ENCODE results near the gene LDAF1.
A peak's percentile ranks its signal among the peaks of the same experiment; 100 is the strongest.
"Not testable (repeated sequence)": the region's sequence is repeated elsewhere in the genome, so short reads cannot be mapped to it uniquely, and the experiment has no call there.

The LDAF1 gene

GRCh38 chr16:21158208-21159110, at the start of gene LDAF1:
Gene LDAF1, plus strand, starts transcription at chr16:21158674. Its CDS starts 2,509 bp downstream, at chr16:21161183.
- DNase-seq (ENCODE audit: low read depth in 2 of 2), result peak; percentile 72 to 73

GRCh38 chr16:21115551-21115950, 42.9 kb upstream of the LDAF1 start:
- not testable (repeated sequence) for DNase-seq (ENCODE audit: low read depth in 2 of 2)

- DNase-seq (ENCODE audit: low read depth in 2 of 2), result no peak
Measured at GRCh38 chr16:21116148-21116693, 42.3 kb upstream of the LDAF1 start.

- no peak for DNase-seq (ENCODE audit: low read depth in 2 of 2)
Measured at GRCh38 chr16:21117567-21117966, 40.9 kb upstream of the LDAF1 start.

GRCh38 chr16:21120976-21121520, 37.4 kb upstream of the LDAF1 start:
- no peak for DNase-seq (ENCODE audit: low read depth in 2 of 2)

GRCh38 chr16:21125191-21125590, 33.3 kb upstream of the LDAF1 start:
- DNase-seq (ENCODE audit: low read depth in 2 of 2), result no peak

GRCh38 chr16:21126518-21126917, 32.0 kb upstream of the LDAF1 start:
- DNase-seq (ENCODE audit: low read depth in 2 of 2), result no peak

- DNase-seq (ENCODE audit: low read depth in 2 of 2), result no peak
Measured at GRCh38 chr16:21128991-21129390, 29.5 kb upstream of the LDAF1 start.

GRCh38 chr16:21130811-21131210, 27.7 kb upstream of the LDAF1 start:
- no peak for DNase-seq (ENCODE audit: low read depth in 2 of 2)

GRCh38 chr16:21134053-21134452, 24.4 kb upstream of the LDAF1 start:
- no peak for DNase-seq (ENCODE audit: low read depth in 2 of 2)

GRCh38 chr16:21145738-21146137, 12.7 kb upstream of the LDAF1 start:
- no peak for DNase-seq (ENCODE audit: low read depth in 2 of 2)

- DNase-seq (ENCODE audit: low read depth in 2 of 2), result no peak
Measured at GRCh38 chr16:21150375-21151001, 8.0 kb upstream of the LDAF1 start, which contains the start of gene DNAH3. Gene DNAH3, minus strand, starts transcription at chr16:21150846. Its CDS starts 527 bp downstream, at chr16:21150319.

GRCh38 chr16:21152160-21153030, 6.1 kb upstream of the LDAF1 start:
- not testable (repeated sequence) for DNase-seq (ENCODE audit: low read depth in 2 of 2)

- DNase-seq (ENCODE audit: low read depth in 2 of 2), result not testable (repeated sequence)
Measured at GRCh38 chr16:21153124-21153729, 5.2 kb upstream of the LDAF1 start.

- DNase-seq (ENCODE audit: low read depth in 2 of 2), result not testable (repeated sequence)
Measured at GRCh38 chr16:21156011-21156410, 2.5 kb upstream of the LDAF1 start.

- no peak for DNase-seq (ENCODE audit: low read depth in 2 of 2)
Measured at GRCh38 chr16:21156767-21157467, 1.6 kb upstream of the LDAF1 start.

GRCh38 chr16:21157632-21158031, 842 bp upstream of the LDAF1 start:
- no peak for DNase-seq (ENCODE audit: low read depth in 2 of 2)

- no peak for DNase-seq (ENCODE audit: low read depth in 2 of 2)
Measured at GRCh38 chr16:21159281-21159951, 942 bp downstream of the LDAF1 start.

- DNase-seq (ENCODE audit: low read depth in 2 of 2), result no peak
Measured at GRCh38 chr16:21160276-21160675, 1.8 kb downstream of the LDAF1 start.

GRCh38 chr16:21161211-21161610, 2.7 kb downstream of the LDAF1 start:
- no peak for DNase-seq (ENCODE audit: low read depth in 2 of 2)
